Measurements from ENCODE around the gene HTR6.

The HTR6 gene

GRCh38 chr1:19665496-19666465 is 1.1 kb downstream of the HTR6 start:
- no peak for TF ChIP-seq CTCF (conservative IDR thresholded peaks at IDR 0.05; ENCODE audit: low read depth, low read length)
- no peak for DNase-seq (ENCODE audit: low read depth)
- H3K4me3 ChIP-seq (ENCODE audit: low read depth, low read length), result no peak overlapping the region

- no peak for TF ChIP-seq CTCF (conservative IDR thresholded peaks at IDR 0.05; ENCODE audit: low read depth, low read length)
- H3K4me3 ChIP-seq (ENCODE audit: low read depth, low read length), result no peak overlapping the region
- DNase-seq (ENCODE audit: low read depth), result no peak
These were observed 4.2 kb downstream of the HTR6 start for GRCh38 chr1:19668888-19669287.

- TF ChIP-seq CTCF (conservative IDR thresholded peaks at IDR 0.05; ENCODE audit: low read depth, low read length), result no peak
- no peak overlapping the region for H3K4me3 ChIP-seq (ENCODE audit: low read depth, low read length)
- DNase-seq (ENCODE audit: low read depth), result no peak
These were observed 6.1 kb downstream of the HTR6 start for GRCh38 chr1:19670787-19671186.

GRCh38 chr1:19672237-19672636 is 7.6 kb downstream of the HTR6 start:
- DNase-seq (ENCODE audit: low read depth), result no peak
- no peak overlapping the region for H3K4me3 ChIP-seq (ENCODE audit: low read depth, low read length)
- TF ChIP-seq CTCF (conservative IDR thresholded peaks at IDR 0.05; ENCODE audit: low read depth, low read length), result no peak

- DNase-seq (ENCODE audit: low read depth), result no peak
- no peak overlapping the region for H3K4me3 ChIP-seq (ENCODE audit: low read depth, low read length)
These were observed 11.1 kb downstream of the HTR6 start for GRCh38 chr1:19675797-19676196.

GRCh38 chr1:19676438-19676922 is 11.8 kb downstream of the HTR6 start:
- no peak for TF ChIP-seq CTCF (conservative IDR thresholded peaks at IDR 0.05; ENCODE audit: low read depth, low read length)
- DNase-seq (ENCODE audit: low read depth), result peak; percentile 60
- H3K4me3 ChIP-seq (ENCODE audit: low read depth, low read length), result no peak overlapping the region

More at GRCh38 chr1:19675797-19676196, 11.1 kb downstream of the HTR6 start:
- no peak for TF ChIP-seq CTCF (conservative IDR thresholded peaks at IDR 0.05; ENCODE audit: low read depth, low read length)

Data from choroid plexus epithelial cell (primary cell).